SK-N-SH (cell line): ENCODE data around the gene LSM7. TPM values are rescaled to one million over a fixed set of nuclear protein-coding genes. Genes with fewer than 3 reads are reported as not detected.

Experiments used
- CTCF ChIA-PET: fragments of 300-600, 350-600 bp; formaldehyde crosslinking; extraction: SDS; loops from one replicate; lab custom pipeline; 2021; lab: Yijun Ruan, JAX
- POLR2A ChIA-PET: fragments of 350-600 bp; sonication (Branson Sonifier 250); formaldehyde crosslinking; extraction: SDS; loops from one replicate; lab custom pipeline; 2020; ENCODE audit warnings: antibody characterized with exemption, inconsistent platforms; lab: Yijun Ruan, JAX
- DNase-seq: peaks from one replicate; pipeline ENCODE4 v3.0.0; 2012
- H2AFZ ChIP-seq: fragments of 200-600 bp; sonication (generic); 2 replicates; pipeline ENCODE4 v1.8.1; 2016; ENCODE audit warnings: antibody characterized with exemption, mild to moderate bottlenecking, low read depth
- H3F3A ChIP-seq: fragments of 200-600 bp; sonication (generic); replicated peaks from 2 replicates; pipeline ENCODE3; 2016; ENCODE audit warnings: antibody characterized with exemption, mild to moderate bottlenecking; ENCODE audit not compliant: insufficient read depth
- H3K27ac ChIP-seq, 2 experiments: fragments of 200-500 bp in 1 of 2; fragments of 200-600 bp in 1 of 2; sonication (Bioruptor generic) in 1 of 2; sonication (generic), shearing (Covaris generic) in 1 of 2; 2 replicates each; pipeline versions ENCODE4 v1.5.1 to v1.6.1; 2014 to 2016; ENCODE audit warnings: low read depth in 2 of 2, inconsistent platforms in 1 of 2, low read length in 1 of 2, mild to moderate bottlenecking in 1 of 2, mixed read lengths in 1 of 2
- H3K27me3 ChIP-seq: fragments of 200-600 bp; sonication (generic), shearing (Covaris generic); 2 replicates; pipeline ENCODE4 v1.6.1; 2016; ENCODE audit warnings: mixed run types; ENCODE audit not compliant: insufficient read depth
- H3K36me3 ChIP-seq, 2 experiments: fragments of 200-500 bp in 1 of 2; fragments of 200-600 bp in 1 of 2; sonication (Bioruptor generic) in 1 of 2; sonication (generic) in 1 of 2; replicated peaks in 1 of 2; 2 replicates each; pipeline versions ENCODE3 to v1.5.1; 2014 to 2016; ENCODE audit warnings: low read length in 1 of 2, mild to moderate bottlenecking in 1 of 2; ENCODE audit not compliant: insufficient read depth in 2 of 2, control insufficient read depth in 1 of 2
- H3K4me1 ChIP-seq, 2 experiments: fragments of 200-500 bp in 1 of 2; fragments of 200-600 bp in 1 of 2; sonication (Bioruptor generic) in 1 of 2; sonication (generic), shearing (Covaris generic) in 1 of 2; 2 replicates each; pipeline versions ENCODE4 v1.5.1 to v1.6.1; 2014 to 2016; ENCODE audit warnings: low read depth in 1 of 2, low read length in 1 of 2, mixed run types in 1 of 2; ENCODE audit not compliant: insufficient read depth in 2 of 2, control insufficient read depth in 1 of 2
- H3K4me2 ChIP-seq: fragments of 200-600 bp; sonication (generic), shearing (Covaris generic); 2 replicates; pipeline ENCODE4 v1.6.1; 2017; ENCODE audit warnings: mixed run types
- H3K4me3 ChIP-seq, 2 experiments: fragments of 200-500 bp in 1 of 2; fragments of 200-600 bp in 1 of 2; sonication (Bioruptor generic) in 1 of 2; sonication (generic), shearing (Covaris generic) in 1 of 2; 2 replicates each; pipeline versions ENCODE4 v1.5.1 to v1.8.1; 2014 to 2016; ENCODE audit warnings: low read depth in 2 of 2, inconsistent platforms in 1 of 2, low read length in 1 of 2, mild to moderate bottlenecking in 1 of 2, mixed read lengths in 1 of 2, moderate library complexity in 1 of 2
- H3K79me2 ChIP-seq: fragments of 200-600 bp; sonication (generic); 2 replicates; pipeline ENCODE4 v1.8.1; 2017; ENCODE audit warnings: mild to moderate bottlenecking; ENCODE audit not compliant: insufficient read depth
- H3K9ac ChIP-seq: fragments of 200-600 bp; sonication (generic); 2 replicates; pipeline ENCODE4 v1.6.1; 2017; ENCODE audit warnings: mixed run types
- H3K9me2 ChIP-seq: fragments of 200-600 bp; sonication (generic); 2 replicates; pipeline ENCODE4 v1.6.1; 2017; ENCODE audit warnings: mixed run types
- H3K9me3 ChIP-seq: fragments of 200-600 bp; sonication (generic); 2 replicates; pipeline ENCODE4 v1.6.1; 2017; ENCODE audit warnings: mixed run types, mild to moderate bottlenecking, moderate library complexity
- H4K20me1 ChIP-seq: fragments of 200-600 bp; sonication (generic); 2 replicates; pipeline ENCODE4 v1.6.1; 2017; ENCODE audit warnings: mild to moderate bottlenecking, mixed run types; ENCODE audit not compliant: insufficient read depth
- CHD2 ChIP-seq: fragments of 150-350 bp; IDR thresholded peaks from 2 replicates; pipeline ENCODE4 v1.6.1; 2018; ENCODE audit warnings: low read length; ENCODE audit not compliant: partially characterized antibody
- MXI1 ChIP-seq: IDR thresholded peaks from 2 replicates; pipeline ENCODE4 v1.6.1; 2012; ENCODE audit warnings: mild to moderate bottlenecking, low read depth, low read length, improper control_type of control experiment
- RCOR1 ChIP-seq: fragments of 150-350 bp; IDR thresholded peaks from 2 replicates; pipeline ENCODE4 v1.6.1; 2017; ENCODE audit warnings: antibody characterized with exemption, low read length
- YY1 ChIP-seq: IDR thresholded peaks from 2 replicates; pipeline ENCODE4 v1.4.0; 2012; ENCODE audit warnings: low read depth, mild to moderate bottlenecking
- WGBS: methylation state at CpG from one replicate; pipeline ENCODE4 v1.1.6; 2017; ENCODE audit warnings: low lambda C conversion rate; 5-methylcytosine and 5-hydroxymethylcytosine counted together
- polyA plus RNA-seq, 3 experiments: library from polyadenylated mRNA; depleted of rRNA; stranded (reverse); fragments of >200 nt; gene quantifications; 2 replicates each; pipeline ENCODE4 v1.2.3, GENCODE V29; 2012
- TF ChIP-seq, protein P1 (sequence below): fragments of 200-600 bp; sonication (generic); IDR thresholded peaks from 2 replicates; pipeline ENCODE4 v1.6.1; 2017; ENCODE audit warnings: antibody characterized with exemption, mild to moderate bottlenecking, moderate library complexity
- TF ChIP-seq, protein P2 (sequence below): IDR thresholded peaks from 2 replicates; pipeline ENCODE4 v1.4.0; 2012; ENCODE audit warnings: low read depth, borderline replicate concordance
- TF ChIP-seq, protein P3 (sequence below): IDR thresholded peaks from 2 replicates; pipeline ENCODE4 v1.4.0; 2012; ENCODE audit warnings: low read depth, borderline replicate concordance
- TF ChIP-seq, protein P4 (sequence below): IDR thresholded peaks from 2 replicates; pipeline ENCODE4 v1.4.0; 2012; ENCODE audit warnings: low read depth

LSM7 gene
- polyA plus RNA-seq, 1 of the 3 experiments (the other 2 are of a cell fraction): 1,193 TPM

DNA sequence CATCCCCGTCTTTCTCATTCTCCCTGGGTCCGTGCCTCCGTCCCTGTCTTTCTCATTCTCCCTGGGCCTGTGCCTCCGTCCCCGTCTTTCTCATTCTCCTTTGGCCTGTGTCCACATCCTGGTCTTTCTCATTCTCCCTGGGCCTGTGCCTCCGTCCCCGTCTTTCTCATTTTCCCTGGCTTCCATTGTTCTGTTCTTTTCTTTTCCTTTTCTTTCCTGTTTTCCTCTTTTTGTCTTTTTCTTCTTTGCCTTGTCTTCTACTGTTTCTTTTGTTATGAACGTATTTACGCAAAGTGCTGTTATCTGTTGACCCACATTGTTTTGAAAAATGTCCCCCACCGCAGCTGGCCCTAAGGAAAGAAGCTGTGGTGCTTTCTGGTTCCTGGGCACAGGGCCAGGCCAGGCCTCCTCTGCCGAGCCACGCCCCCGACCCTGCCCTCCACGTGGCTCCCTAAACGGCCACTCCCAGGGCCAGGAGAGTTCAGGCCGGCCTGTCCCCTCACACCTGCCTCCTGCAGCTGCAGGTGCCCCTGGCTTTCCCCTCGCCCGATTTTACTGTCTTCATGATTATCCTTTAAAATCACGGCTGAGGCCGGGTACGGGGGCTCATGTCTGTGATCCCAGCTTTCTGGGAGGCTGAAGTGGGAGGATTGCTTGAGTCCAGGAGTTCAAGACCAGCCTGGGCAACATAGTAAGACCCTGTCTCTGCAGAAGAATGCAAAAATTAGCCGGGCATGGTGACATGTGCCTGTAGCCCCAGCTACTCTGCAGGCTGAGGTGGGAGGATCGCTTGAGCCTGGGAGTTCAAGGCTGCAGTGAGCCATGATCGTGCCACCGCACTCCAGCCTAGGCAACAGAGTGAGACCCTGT is 17.6 kb upstream of the LSM7 start:
- H3K9me2 ChIP-seq: no peaks in the 10 kb centered on the region
- no peaks in the 10 kb centered on the region for H4K20me1 ChIP-seq
- POLR2A ChIA-PET: no interaction called here
- TF ChIP-seq, protein P1, sequence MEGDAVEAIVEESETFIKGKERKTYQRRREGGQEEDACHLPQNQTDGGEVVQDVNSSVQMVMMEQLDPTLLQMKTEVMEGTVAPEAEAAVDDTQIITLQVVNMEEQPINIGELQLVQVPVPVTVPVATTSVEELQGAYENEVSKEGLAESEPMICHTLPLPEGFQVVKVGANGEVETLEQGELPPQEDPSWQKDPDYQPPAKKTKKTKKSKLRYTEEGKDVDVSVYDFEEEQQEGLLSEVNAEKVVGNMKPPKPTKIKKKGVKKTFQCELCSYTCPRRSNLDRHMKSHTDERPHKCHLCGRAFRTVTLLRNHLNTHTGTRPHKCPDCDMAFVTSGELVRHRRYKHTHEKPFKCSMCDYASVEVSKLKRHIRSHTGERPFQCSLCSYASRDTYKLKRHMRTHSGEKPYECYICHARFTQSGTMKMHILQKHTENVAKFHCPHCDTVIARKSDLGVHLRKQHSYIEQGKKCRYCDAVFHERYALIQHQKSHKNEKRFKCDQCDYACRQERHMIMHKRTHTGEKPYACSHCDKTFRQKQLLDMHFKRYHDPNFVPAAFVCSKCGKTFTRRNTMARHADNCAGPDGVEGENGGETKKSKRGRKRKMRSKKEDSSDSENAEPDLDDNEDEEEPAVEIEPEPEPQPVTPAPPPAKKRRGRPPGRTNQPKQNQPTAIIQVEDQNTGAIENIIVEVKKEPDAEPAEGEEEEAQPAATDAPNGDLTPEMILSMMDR: no peak
- TF ChIP-seq MXI1: peak; percentile 56; the same call in 1 of the 2 replicates
- no peaks in the 10 kb centered on the region; a peak in 1 of 4 replicates for H3K4me1 ChIP-seq
- CTCF ChIA-PET: no interaction called here
- H3K36me3 ChIP-seq: peaks cover 0 to 14% of the 10 kb centered on the region in 2 experiments
- no peak overlapping the region for H3K9ac ChIP-seq
- peak; percentile 75 for DNase-seq
- H3K27me3 ChIP-seq: no peaks in the 10 kb centered on the region
- H3K4me3 ChIP-seq: no peak overlapping the region
- H3K4me2 ChIP-seq: no peak overlapping the region
- 85% methylated on average over 25 of the region's 25 CpGs for WGBS
- H3F3A ChIP-seq: no peaks in the 10 kb centered on the region
- H2AFZ ChIP-seq: no peak overlapping the region
- no peaks in the 10 kb centered on the region for H3K79me2 ChIP-seq
- H3K27ac ChIP-seq: no peak overlapping the region
- H3K9me3 ChIP-seq: no peaks in the 10 kb centered on the region

DNA sequence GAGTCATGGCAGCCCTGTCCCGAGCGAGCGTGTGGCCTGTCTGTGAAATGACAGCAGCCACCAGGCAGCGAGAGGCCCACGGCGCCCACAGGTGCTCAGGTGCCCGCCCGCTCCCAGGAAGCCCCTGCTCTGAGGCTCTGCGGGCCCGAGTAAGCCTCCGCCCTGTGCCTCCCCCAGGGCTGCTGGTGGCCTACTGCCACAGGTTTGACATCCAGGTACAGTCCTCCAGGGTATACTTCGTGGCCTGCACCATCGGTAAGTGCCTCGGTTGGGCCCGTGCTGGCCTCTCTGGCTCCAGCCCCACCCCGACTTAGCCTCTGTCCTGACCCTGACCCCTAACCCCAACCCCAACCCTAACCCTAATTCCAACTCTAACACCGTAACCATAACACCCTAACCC is 16.7 kb upstream of the LSM7 start:
- Histone ChIP-seq H3K27ac (no peak overlapping the region), H3K9me2 (no peaks in the 10 kb centered on the region), H3K9ac (no peak overlapping the region), H4K20me1 (no peaks in the 10 kb centered on the region), H3K27me3 (no peaks in the 10 kb centered on the region), H3K4me3 (no peak overlapping the region), H3F3A (no peaks in the 10 kb centered on the region), H3K9me3 (no peaks in the 10 kb centered on the region), H3K36me3 (peaks cover 0 to 17% of the 10 kb centered on the region in 2 experiments), H3K4me1 (no peaks in the 10 kb centered on the region; a peak in 1 of 4 replicates), H3K4me2 (no peak overlapping the region), H2AFZ (no peak overlapping the region), H3K79me2 (no peaks in the 10 kb centered on the region)
- CTCF ChIA-PET: no interaction called here
- POLR2A ChIA-PET: no interaction called here
- 98% methylated on average over 5 of the region's 17 CpGs for WGBS
- no peak for DNase-seq
- TF ChIP-seq, protein P2, sequence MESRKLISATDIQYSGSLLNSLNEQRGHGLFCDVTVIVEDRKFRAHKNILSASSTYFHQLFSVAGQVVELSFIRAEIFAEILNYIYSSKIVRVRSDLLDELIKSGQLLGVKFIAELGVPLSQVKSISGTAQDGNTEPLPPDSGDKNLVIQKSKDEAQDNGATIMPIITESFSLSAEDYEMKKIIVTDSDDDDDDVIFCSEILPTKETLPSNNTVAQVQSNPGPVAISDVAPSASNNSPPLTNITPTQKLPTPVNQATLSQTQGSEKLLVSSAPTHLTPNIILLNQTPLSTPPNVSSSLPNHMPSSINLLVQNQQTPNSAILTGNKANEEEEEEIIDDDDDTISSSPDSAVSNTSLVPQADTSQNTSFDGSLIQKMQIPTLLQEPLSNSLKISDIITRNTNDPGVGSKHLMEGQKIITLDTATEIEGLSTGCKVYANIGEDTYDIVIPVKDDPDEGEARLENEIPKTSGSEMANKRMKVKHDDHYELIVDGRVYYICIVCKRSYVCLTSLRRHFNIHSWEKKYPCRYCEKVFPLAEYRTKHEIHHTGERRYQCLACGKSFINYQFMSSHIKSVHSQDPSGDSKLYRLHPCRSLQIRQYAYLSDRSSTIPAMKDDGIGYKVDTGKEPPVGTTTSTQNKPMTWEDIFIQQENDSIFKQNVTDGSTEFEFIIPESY: no peak
- TF ChIP-seq, protein P3, sequence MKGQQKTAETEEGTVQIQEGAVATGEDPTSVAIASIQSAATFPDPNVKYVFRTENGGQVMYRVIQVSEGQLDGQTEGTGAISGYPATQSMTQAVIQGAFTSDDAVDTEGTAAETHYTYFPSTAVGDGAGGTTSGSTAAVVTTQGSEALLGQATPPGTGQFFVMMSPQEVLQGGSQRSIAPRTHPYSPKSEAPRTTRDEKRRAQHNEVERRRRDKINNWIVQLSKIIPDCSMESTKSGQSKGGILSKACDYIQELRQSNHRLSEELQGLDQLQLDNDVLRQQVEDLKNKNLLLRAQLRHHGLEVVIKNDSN: no peak
- TF ChIP-seq, protein P4, sequence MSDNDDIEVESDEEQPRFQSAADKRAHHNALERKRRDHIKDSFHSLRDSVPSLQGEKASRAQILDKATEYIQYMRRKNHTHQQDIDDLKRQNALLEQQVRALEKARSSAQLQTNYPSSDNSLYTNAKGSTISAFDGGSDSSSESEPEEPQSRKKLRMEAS: no peak
- TF ChIP-seq YY1 (no peak), RCOR1 (no peak), CHD2 (no peak)
